Suprapubic skin (tissue), 4 donors: ENCODE results near the gene NOX3. TPM values are rescaled to one million over a fixed set of nuclear protein-coding genes. Genes with fewer than 3 reads are reported as not detected.

Source experiments
- DNase-seq, 2 donors: peaks; one replicate each; pipeline ENCODE4 v3.0.0-alpha.2; 2019; ENCODE audit warnings: low spot score in 2 of 2
- H3K27ac ChIP-seq: fragments of 200-600 bp; sonication (generic); one replicate; pipeline ENCODE4 v1.5.1; 2019
- H3K27me3 ChIP-seq: fragments of 200-600 bp; sonication (generic); one replicate; pipeline ENCODE4 v1.5.1; 2019
- H3K36me3 ChIP-seq: fragments of 200-600 bp; sonication (generic); one replicate; pipeline ENCODE4 v1.5.1; 2019
- H3K4me1 ChIP-seq: fragments of 200-600 bp; sonication (generic); one replicate; pipeline ENCODE4 v1.5.1; 2019
- H3K4me3 ChIP-seq: fragments of 200-600 bp; sonication (generic); one replicate; pipeline ENCODE4 v1.5.1; 2019; ENCODE audit warnings: mild to moderate bottlenecking
- H3K9me3 ChIP-seq: fragments of 200-600 bp; sonication (generic); one replicate; pipeline ENCODE4 v1.5.1; 2019
- EP300 ChIP-seq: sonication (generic); formaldehyde crosslinking; IDR thresholded peaks from one replicate; pipeline ENCODE4 v1.6.1; 2017; ENCODE audit warnings: antibody characterized with exemption
- POLR2A ChIP-seq, 2 donors: fragments of 450-650 bp; IDR thresholded peaks; one replicate each; pipeline ENCODE4 v1.6.1; 2017; ENCODE audit warnings: antibody characterized with exemption in 2 of 2, mild to moderate bottlenecking in 2 of 2, moderate library complexity in 2 of 2
- POLR2AphosphoS5 ChIP-seq, 3 donors: sonication (generic); formaldehyde crosslinking; IDR thresholded peaks; one replicate each; pipeline ENCODE4 v1.6.1; 2017; ENCODE audit warnings: antibody characterized with exemption in 3 of 3
- WGBS: methylation state at CpG from one replicate; pipeline ENCODE4 v1.1.5; 2018; 5-methylcytosine and 5-hydroxymethylcytosine counted together
- total RNA-seq, 4 donors: library from RNA; depleted of rRNA; stranded (reverse); fragments of >200 nt; gene quantifications; one replicate each; pipeline ENCODE4 v1.1.0, GENCODE V29; 2016
- TF ChIP-seq, protein P1 (sequence below), 2 donors: fragments of 200-600 bp in 1 of 2; fragments of 450-650 bp in 1 of 2; sonication (generic) in 1 of 2; IDR thresholded peaks; one replicate each; pipeline ENCODE4 v1.5.1; 2016 to 2019; ENCODE audit warnings: antibody characterized with exemption in 2 of 2, mild to moderate bottlenecking in 1 of 2, moderate library complexity in 1 of 2

Gene NOX3
- total RNA-seq, 4 donors from 2014 or later: not detected

DNA sequence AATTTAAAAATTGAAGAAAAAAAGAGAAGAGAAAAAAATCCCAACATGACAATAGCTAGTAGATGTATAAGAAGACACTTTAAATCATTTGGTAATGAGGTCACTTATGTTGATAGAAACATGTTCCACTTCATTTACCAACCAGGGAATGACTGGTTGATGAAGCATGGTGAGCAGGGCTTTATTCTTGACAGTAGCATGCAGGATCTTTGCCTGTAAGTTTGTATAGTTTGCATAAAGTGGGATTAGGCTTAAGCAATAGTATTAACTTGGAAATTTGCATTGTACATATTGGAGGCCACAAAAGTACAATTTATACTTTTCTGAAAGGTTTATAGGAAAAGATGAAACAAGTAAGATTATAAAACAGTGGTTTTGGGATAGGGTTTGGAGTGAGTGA lies 67.0 kb downstream of the NOX3 start:
- Histone ChIP-seq H3K4me3 (no peak overlapping the region), H3K27ac (no peak overlapping the region), H3K27me3 (no peaks in the 10 kb centered on the region), H3K4me1 (no peaks in the 10 kb centered on the region), H3K36me3 (no peaks in the 10 kb centered on the region), H3K9me3 (no peaks in the 10 kb centered on the region)
- no peak for TF ChIP-seq POLR2AphosphoS5 (IDR thresholded peaks at IDR 0.05)
- no peak for TF ChIP-seq EP300
- TF ChIP-seq, protein P1, sequence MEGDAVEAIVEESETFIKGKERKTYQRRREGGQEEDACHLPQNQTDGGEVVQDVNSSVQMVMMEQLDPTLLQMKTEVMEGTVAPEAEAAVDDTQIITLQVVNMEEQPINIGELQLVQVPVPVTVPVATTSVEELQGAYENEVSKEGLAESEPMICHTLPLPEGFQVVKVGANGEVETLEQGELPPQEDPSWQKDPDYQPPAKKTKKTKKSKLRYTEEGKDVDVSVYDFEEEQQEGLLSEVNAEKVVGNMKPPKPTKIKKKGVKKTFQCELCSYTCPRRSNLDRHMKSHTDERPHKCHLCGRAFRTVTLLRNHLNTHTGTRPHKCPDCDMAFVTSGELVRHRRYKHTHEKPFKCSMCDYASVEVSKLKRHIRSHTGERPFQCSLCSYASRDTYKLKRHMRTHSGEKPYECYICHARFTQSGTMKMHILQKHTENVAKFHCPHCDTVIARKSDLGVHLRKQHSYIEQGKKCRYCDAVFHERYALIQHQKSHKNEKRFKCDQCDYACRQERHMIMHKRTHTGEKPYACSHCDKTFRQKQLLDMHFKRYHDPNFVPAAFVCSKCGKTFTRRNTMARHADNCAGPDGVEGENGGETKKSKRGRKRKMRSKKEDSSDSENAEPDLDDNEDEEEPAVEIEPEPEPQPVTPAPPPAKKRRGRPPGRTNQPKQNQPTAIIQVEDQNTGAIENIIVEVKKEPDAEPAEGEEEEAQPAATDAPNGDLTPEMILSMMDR (IDR thresholded peaks at IDR 0.05): no peak
- TF ChIP-seq POLR2A (IDR thresholded peaks at IDR 0.05): no peak
- no peak for DNase-seq

DNA sequence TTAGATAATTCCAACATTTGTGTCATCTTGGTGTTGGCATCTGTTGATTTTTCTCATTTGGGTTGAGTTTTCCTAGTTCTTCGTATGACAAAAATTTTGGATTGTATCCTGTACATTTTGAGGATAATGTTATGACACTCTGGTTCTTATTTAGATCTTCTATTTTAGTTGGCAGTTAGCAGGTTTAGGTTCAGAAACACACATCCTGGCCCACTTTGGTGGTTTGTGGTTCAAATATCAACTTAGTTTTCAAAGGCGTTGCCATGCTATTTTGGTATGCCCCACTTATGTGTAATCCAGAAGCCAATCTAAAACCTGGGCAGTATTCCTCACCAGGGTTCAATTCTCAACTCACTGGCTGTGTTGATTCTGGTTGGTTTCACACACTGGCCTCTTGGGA lies 68.2 kb downstream of the NOX3 start:
- Histone ChIP-seq H3K27me3 (no peaks in the 10 kb centered on the region), H3K36me3 (no peaks in the 10 kb centered on the region), H3K27ac (no peak overlapping the region), H3K9me3 (no peaks in the 10 kb centered on the region), H3K4me3 (no peak overlapping the region), H3K4me1 (no peaks in the 10 kb centered on the region)
- WGBS: 83% methylated on average over 2 of the region's 2 CpGs
- DNase-seq: no peak
- TF ChIP-seq POLR2A (IDR thresholded peaks at IDR 0.05): no peak
- no peak for TF ChIP-seq EP300
- TF ChIP-seq, protein P1 (IDR thresholded peaks at IDR 0.05): no peak

DNA sequence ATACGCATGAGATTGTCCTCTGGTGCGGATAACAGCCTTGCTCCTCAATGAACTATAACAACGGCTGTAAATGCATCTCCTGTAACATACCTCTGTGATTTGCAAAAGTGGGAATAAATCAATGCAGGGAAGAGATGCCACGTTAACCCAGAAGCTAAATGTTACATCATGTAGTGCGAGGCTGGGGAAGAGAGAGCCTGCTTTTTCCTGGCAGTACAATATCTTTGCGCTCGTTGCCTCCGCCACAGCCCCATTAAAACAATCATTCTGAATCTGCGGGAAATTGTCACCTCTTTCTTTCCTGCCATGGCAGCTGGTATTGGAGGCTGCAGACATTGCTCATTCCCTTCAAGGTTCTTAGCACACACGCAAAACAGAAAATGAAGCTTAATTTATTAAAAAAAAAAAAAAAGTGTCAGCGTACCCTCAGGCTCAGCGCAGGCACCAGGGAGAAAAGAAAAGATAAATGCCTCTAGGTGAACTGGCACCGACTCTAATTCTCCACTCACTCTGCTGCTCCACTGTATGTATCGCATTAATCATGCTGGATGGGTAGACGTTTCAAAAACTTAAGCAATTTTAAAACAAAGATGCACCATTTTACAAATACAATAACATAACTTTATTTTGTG lies 71.2 kb downstream of the NOX3 start:
- no peaks in the 10 kb centered on the region for H3K27me3 ChIP-seq
- no peaks in the 10 kb centered on the region for H3K4me1 ChIP-seq
- no peaks in the 10 kb centered on the region for H3K36me3 ChIP-seq
- no peak for DNase-seq
- no peak overlapping the region for H3K27ac ChIP-seq
- no peaks in the 10 kb centered on the region for H3K9me3 ChIP-seq
- WGBS: 64% methylated on average over 15 of the region's 15 CpGs
- TF ChIP-seq EP300 (no peak), POLR2AphosphoS5 (IDR thresholded peaks at IDR 0.05) (no peak), POLR2A (IDR thresholded peaks at IDR 0.05) (no peak)
- TF ChIP-seq, protein P1 (IDR thresholded peaks at IDR 0.05): no peak
- no peak overlapping the region for H3K4me3 ChIP-seq

DNA sequence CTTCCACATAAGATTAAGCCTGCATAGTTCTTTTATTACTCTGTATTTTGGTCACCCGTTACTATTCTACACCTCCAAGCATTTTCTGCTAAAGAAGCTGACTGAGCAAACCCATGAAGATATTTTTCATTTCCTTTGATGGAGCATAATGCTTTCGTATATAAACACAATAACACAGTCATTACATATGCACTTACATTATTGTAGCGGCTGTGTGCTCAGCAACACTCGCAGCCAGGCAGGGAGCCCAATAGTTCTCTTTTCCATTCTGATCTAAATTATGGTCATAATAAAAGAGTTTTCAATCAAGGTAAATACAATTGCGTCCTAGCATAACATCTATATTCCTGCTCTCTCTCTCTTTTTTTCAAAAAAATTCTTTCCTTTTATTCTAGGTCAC lies 71.7 kb downstream of the NOX3 start:
- TF ChIP-seq EP300 (no peak), POLR2A (IDR thresholded peaks at IDR 0.05) (no peak), POLR2AphosphoS5 (IDR thresholded peaks at IDR 0.05) (no peak)
- TF ChIP-seq, protein P1 (IDR thresholded peaks at IDR 0.05): no peak
- Histone ChIP-seq H3K4me3 (no peak overlapping the region), H3K4me1 (no peaks in the 10 kb centered on the region), H3K27ac (no peak overlapping the region), H3K36me3 (no peaks in the 10 kb centered on the region), H3K27me3 (no peaks in the 10 kb centered on the region), H3K9me3 (no peaks in the 10 kb centered on the region)
- DNase-seq: no peak
- WGBS: 86% methylated on average over 5 of the region's 5 CpGs

DNA sequence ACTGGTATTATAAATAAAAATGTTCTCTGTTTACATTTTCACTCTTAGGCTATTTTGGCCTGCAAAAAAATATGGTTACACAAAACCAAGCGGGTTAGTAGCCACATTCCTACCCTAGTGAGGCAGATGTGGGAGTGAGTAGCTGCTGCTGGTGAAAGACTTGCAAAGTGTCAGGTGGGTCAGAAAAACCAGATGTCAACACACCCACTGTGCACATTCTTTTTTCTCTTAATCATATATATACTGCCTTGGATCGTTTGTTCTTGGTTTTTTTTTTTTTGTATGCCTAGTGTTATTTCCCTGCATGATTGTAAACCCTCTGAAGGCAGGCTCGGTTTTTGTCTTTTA lies 73.3 kb downstream of the NOX3 start:
- no peak for DNase-seq
- Histone ChIP-seq H3K27me3 (no peaks in the 10 kb centered on the region), H3K9me3 (no peaks in the 10 kb centered on the region), H3K27ac (no peak overlapping the region), H3K4me1 (no peaks in the 10 kb centered on the region), H3K4me3 (no peak overlapping the region), H3K36me3 (no peaks in the 10 kb centered on the region)
- WGBS: 74% methylated on average over 3 of the region's 3 CpGs
- TF ChIP-seq POLR2AphosphoS5 (IDR thresholded peaks at IDR 0.05) (no peak), EP300 (no peak), POLR2A (IDR thresholded peaks at IDR 0.05) (no peak)
- TF ChIP-seq, protein P1 (IDR thresholded peaks at IDR 0.05): no peak
